CD4-positive, alpha-beta T cell treated with Interferon gamma for 1 hour (primary cell): ENCODE results near the gene HPS3.
A peak's percentile ranks its signal among the peaks of the same experiment; 100 is the strongest.
"Not testable (repeated sequence)": the region's sequence is repeated elsewhere in the genome, so short reads cannot be mapped to it uniquely, and the experiment has no call there.

Experiments used
- DNase-seq: peaks from one replicate; pipeline ENCODE4 v3.0.0-alpha.2; 2020

HPS3 gene

DNA sequence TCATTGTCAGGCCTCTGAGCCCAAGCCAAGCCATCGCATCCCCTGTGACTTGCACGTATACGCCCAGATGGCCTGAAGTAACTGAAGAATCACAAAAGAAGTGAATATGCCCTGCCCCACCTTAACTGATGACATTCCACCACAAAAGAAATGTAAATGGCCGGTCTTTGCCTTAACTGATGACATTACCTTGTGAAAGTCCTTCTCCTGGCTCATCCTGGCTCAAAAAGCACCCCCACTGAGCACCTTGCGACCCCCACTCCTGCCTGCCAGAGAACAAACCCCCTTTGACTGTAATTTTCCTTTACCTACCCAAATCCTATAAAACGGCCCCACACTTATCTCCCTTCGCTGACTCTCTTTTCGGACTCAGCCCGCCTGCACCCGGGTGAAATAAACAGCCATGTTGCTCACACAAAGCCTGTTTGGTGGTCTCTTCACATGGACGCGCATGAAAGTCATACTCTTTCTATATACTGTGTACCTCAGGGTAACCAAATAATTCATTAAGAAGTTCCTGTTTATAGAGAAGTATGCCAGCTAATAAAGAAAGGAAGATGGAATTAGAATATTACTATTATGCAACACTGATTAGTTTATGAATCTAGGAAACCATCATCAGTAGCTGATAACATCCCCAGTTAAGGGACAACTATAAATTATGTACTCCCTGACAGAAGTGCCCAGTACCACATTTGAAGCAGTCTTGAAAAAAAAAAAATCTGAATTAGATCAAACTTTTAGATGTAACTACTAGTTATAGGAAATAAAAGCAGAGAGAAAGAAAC is 67.6 kb downstream of the HPS3 start:
- DNase-seq = not testable (repeated sequence)

DNA sequence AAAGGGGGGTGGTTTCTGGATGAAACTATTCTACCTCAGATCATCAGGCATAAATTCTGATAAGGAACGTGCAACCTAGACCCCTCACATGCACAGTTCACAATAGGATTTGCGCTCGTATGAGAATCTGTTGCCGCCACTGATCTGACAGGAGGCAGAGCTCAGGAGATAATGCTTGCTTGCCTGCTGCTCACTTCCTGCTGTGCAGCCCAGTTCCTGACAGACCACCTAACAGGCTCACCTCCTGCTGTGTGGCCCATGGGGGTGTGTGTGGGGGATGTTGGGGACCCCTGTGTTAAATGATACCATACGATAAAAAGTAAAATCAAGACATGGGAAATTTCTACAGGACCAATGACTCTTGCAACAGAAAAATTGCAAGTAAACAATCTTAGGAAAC is 68.2 kb downstream of the HPS3 start:
- no peak for DNase-seq

DNA sequence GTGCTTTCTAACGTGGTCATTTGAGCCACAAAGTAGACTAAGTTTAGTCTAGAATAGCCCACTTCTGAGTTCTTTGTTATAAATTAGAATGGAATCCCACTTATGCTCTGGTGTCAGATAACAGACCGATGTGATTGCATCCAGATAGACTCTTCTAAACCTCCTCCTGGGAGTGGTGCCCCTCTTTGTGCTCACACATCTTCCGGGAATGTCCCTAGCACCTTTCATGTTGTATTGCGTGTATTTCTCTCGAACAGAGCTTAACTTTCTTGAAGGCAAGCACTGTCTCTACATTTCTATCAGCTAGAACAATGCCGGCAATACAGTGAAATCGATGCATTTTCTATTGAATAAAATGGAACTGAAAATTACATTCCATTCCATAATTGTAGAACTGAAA is 69.2 kb downstream of the HPS3 start:
- no peak for DNase-seq

DNA sequence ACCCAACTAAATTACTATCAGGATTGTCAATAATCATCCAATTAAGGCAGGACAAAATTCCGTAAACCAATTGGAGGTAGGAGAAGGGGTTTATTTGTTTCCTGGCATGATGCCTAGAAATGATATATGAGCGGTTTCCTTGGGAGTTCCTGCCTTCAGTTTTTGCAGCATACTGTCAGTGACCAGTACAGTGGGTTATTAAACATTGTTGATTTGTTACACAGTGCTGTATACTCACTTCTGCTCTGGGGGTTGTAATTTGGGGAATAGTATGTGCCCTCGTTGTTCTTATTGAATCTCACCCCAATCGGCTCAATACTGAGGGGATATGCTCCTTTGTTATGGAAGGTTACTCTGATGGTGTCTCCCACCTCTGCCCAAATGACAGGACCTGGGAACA is 70.0 kb downstream of the HPS3 start:
- no peak for DNase-seq

DNA sequence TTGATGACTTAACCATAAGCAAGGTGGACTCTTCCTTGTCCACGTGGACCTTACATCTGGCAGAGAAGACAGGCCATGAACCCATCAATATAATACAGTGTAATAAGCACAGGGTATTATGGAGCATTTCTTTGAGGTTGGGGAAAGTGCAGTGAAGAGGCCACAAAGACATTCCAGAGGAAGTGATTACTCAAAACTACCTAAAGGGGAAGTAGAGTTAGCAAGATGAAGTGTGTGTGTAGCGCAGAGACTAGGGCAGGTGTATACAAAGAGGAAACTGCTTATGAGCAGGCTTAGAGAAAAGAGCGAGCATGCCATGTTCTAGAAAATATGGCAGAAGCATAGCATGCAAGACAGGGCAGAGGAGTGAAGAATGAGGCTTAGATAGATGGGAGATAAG is 74.3 kb downstream of the HPS3 start:
- DNase-seq = peak; percentile 11

DNA sequence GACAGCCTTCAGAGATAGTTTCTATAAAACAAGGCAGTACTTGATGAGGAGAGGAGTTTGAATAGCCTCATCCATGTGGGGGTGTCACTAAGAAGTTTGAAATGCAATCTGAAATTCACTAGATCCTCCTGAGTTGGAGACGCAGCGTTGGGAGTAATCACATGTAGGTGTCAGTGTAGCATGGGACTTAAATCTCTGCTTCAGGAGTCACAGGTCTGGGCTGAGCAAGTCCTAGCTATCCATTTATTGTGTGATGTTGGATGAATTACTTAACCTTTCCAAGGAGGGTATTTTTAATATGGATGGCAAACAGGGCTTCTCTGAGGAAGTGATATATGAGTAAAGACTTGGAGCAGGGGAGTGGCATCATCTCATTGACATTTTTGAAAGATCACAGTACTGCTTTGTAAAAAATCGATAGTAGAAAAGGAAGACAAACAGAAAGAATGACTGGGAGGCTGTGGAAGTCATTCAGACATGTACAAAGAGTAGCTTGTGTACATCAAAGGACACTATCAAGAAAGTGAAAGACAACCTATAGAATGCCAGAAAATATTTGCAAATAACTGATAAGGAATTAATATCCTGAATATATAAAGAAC is 75.1 kb downstream of the HPS3 start:
- DNase-seq = no peak

DNA sequence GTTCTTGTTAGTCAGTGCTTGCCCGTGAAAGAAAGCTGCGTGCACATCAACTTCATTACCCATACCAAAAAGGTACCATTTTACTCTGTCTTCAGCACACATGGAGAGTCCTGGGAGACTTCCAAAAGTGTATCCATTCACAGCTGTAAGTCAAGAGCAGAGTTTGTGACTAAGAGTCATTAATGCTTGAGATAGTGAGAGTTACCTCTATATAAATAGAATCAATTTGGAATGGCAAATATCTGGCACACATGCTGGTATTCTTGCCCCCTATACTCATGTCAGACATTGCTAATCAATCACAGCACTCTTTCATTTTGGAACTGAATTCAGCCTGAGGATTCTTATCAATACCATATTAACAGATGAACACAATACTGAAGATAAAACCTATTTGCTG is 78.0 kb downstream of the HPS3 start:
- DNase-seq = no peak

DNA sequence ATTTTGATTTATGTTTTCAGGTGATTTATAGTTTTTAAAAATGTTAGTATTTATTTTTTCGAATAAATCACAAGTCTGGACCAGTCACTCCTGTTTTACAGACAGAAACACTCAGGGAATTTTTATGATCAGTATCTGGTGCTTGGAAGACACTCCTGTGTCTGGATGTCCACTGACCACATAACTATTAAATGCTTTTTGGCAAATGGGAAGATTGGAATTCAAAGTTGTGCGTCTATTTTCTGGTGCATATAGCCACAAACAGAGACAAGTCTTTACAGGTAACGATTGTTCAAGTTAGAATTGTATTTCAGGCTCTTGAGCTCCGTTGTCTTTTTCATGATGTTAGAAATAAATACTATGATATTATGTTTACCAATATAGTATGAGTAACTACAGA is 80.0 kb downstream of the HPS3 start:
- no peak for DNase-seq

DNA sequence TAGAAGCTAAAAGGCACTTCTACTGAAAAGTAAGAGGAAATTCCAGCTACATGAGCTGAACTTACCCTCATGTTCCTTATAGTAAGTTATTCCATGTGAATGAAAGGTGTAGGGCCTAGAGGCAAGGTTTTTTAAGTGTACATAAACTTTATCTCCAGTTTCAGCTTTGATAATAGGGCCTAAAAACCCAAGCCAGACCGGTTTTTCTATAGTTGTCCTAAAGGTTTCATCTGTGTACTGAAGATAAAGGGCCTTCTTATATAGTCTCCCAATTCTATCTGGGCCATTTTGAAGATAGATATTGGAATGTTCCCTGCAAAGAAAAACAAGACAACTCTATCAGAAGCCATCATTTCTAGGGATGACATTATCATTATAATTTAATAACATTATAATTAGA is 82.9 kb downstream of the HPS3 start:
- no peak for DNase-seq

DNA sequence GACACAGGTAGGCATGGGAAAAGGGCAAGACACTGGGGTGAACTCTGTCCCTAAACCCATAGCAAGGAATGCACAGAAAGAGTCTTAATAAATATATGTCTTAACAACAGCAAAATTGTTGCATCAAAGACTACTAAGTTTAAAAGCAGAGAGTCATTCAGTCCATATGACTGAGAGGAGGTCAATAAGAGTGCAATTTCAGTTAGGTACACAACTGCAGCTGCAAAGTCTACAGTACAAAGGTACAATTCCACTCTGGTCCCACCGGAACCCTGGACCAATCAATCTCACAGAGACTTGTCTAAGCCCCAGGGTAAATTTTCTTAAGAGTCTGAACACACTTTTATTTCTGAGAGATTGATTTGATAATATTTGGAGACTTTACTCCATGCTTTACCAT is 85.3 kb downstream of the HPS3 start:
- no peak for DNase-seq

DNA sequence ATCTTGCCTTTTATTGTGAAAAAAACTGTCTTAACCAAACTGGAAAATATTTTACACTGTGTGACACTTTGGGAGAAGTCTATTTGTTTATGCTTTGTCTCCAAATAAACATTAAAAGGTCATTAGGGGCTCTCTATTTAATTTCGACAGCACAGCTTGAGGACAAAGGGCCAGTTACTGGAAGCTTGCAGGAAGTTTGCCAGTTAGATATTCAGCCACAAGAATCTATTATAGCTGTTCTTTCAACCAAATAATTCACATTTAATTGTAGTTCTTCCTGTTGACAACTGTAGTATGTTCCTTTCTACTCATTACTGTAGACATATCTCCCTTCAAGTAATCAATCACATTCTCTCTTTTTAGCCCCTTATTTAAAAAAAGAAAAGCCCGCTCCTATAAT is 86.1 kb downstream of the HPS3 start:
- DNase-seq = no peak

DNA sequence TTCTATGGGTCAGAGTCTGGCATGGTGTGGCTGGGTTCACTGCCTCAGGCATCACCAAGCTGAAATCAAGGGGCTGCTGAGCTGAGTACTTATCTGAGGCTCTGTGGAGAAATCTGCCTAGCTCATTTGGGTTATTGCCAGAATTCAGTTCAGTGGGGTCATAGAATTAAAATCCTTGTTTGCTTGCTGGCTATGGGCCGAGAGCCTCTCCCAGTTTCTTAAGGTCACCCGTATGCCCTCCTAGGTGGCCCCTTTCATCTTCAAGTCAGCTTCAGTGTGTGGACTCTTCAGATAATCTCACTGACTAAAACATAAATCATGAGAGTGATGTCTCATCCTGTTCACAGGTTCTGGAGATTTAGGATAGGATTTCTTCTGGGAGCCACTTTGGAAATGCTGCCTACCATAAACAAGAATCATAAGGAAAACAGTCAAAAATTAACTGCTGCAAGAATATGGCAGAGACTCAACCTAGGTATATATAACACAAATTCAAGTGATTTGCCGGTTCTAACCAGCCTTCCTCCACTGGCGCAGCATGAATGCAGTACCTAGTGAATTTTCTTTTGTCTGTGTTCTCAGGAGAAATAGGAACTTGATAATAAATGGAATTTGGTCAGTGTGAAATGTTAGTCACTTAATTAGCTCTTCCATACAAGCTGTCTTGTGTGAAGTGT is 86.9 kb downstream of the HPS3 start:
- no peak for DNase-seq

DNA sequence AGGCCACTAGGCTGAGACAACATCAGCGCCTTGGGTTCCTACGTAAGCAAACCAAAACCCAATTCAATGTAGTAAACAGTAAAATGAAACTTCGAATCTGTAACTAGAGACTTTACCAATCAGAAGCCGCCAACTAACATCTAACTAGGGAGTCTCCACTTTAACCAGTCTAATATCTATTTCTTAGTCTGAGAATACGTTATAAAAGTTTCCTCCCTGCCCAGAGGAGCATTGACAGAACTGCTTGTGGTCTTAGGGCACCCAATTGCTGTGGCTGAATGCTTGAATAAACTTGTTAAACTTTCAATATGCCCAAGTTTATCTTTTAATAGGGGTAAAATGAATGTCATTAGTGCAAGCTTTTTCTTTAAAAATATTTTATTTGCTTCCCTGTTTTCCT is 87.9 kb downstream of the HPS3 start:
- no peak for DNase-seq

DNA sequence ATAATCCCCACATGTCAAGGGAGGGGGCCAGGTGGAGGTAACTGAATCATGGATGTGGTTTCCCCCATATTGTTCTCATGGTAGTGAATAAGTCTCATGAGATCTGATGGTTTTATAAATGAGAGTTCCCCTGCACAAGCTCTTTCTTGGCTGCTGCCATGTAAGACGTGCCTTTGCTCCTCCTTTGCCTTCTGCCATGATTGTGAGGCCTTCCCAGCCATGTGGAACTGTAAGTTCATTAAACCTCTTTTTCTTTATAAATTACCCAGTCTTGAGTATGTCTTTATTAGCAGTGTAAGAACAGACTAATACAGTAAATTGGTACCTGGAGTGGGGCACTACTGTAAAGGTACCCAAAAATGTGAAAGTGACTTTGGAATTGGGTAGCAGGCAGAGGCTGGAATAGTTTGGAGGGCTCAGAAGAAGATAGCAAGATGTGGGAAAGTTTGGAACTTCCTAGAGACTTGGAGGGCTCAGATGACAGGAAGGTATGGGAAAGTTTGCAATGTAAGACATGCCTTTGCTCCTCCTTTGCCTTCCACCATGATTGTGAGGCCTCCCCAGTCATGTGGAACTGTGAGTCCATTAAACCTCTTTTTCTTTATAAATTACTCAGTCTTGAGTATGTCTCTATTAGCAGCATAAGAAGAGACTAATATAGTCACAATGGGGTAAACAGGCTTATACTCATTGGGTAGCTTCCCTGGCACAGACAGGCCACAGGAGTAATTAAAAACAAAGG is 90.1 kb downstream of the HPS3 start:
- DNase-seq = not testable (repeated sequence)

DNA sequence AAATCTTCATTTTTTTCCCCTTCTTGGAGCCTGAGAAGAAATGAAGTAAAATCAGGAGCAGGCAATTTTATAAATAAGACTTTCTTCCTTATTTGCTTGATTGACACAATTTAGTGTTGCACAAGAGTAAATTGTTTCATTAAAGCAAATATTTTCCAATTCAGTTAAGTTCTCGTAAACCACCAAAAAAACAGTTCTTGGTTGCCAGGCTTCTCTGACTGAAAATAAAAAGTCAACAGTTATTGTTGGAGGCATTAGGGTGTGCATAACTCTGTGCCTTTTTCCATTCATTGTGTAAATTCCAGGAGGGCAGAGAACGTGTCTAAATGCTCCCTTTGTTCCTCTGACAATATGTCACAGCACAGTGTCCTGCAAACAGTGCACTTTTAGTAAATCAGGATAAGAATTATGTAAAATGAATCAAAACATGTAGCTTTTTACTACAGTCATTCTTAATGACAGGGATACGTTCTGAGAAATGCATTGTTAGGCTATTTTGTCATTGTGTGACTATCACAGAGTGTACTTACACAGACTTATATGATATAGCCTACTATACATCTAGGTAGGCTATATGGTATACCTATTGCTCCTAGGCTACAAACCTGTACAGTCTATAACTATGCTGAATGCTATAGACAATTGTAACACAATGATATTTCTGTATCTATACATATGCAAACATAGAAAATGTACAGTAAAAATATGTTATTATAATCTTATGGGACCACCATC is 92.5 kb downstream of the HPS3 start, which contains the start of gene CP:
Gene CP (minus strand): TSS at position 47 of the 735 bp plus-strand sequence. CDS start 37 bp downstream, at position 10.
- DNase-seq = no peak
